GM12801 (cell line): ENCODE results near the gene U2AF1L4.

ENCODE experiments used
- TF ChIP-seq, protein P1 (sequence below): IDR thresholded peaks from one replicate; pipeline ENCODE4 v1.5.1; 2011; ENCODE audit warnings: control low read depth; ENCODE audit not compliant: insufficient read length; ENCODE audit errors: extremely low read depth

The U2AF1L4 gene

DNA sequence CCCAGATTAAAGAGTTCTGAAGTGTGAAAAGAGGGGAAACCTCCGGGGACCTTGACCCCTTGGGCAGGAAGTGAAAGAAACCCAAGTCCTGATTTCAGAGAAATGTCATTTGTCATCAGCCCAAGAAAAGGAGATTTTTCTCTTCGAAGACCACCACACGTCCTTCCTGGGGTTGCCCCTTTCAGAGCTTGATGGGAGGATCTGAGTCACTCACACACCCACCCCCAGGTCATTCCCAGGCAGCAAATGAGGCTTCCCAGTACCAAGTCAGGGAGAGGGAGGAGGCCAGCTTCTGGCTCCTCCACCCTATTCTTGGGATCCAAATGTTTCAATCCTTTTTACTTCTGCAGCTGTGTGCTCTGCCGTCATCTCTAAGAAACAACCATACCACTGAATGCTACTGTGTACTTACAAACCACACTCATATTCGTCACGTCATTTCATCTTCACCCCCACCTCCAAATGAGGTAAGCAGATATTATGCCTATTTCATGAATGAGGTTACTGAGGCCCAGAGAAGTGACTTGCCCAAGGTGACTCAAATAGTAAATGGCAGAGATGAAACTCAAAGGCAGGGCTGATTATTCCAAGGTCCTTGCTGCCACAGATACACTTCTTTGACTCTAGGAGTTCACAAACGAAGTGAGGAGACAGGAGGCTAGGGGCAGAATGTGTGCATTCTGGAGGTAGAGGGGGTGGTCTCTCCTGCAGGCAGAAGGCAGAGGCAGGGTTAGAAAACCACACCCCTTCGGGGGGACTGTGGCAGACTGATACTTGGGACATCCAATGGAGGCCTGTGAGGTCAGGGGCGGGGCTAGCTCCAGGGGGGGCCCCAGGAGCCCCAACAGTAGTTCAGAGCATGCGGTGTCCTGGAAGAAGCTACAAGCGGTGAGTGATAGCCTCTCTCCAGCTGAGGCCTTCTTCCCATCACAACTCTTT is 32.4 kb downstream of the U2AF1L4 start:
- TF ChIP-seq, protein P1, sequence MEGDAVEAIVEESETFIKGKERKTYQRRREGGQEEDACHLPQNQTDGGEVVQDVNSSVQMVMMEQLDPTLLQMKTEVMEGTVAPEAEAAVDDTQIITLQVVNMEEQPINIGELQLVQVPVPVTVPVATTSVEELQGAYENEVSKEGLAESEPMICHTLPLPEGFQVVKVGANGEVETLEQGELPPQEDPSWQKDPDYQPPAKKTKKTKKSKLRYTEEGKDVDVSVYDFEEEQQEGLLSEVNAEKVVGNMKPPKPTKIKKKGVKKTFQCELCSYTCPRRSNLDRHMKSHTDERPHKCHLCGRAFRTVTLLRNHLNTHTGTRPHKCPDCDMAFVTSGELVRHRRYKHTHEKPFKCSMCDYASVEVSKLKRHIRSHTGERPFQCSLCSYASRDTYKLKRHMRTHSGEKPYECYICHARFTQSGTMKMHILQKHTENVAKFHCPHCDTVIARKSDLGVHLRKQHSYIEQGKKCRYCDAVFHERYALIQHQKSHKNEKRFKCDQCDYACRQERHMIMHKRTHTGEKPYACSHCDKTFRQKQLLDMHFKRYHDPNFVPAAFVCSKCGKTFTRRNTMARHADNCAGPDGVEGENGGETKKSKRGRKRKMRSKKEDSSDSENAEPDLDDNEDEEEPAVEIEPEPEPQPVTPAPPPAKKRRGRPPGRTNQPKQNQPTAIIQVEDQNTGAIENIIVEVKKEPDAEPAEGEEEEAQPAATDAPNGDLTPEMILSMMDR = no peak

DNA sequence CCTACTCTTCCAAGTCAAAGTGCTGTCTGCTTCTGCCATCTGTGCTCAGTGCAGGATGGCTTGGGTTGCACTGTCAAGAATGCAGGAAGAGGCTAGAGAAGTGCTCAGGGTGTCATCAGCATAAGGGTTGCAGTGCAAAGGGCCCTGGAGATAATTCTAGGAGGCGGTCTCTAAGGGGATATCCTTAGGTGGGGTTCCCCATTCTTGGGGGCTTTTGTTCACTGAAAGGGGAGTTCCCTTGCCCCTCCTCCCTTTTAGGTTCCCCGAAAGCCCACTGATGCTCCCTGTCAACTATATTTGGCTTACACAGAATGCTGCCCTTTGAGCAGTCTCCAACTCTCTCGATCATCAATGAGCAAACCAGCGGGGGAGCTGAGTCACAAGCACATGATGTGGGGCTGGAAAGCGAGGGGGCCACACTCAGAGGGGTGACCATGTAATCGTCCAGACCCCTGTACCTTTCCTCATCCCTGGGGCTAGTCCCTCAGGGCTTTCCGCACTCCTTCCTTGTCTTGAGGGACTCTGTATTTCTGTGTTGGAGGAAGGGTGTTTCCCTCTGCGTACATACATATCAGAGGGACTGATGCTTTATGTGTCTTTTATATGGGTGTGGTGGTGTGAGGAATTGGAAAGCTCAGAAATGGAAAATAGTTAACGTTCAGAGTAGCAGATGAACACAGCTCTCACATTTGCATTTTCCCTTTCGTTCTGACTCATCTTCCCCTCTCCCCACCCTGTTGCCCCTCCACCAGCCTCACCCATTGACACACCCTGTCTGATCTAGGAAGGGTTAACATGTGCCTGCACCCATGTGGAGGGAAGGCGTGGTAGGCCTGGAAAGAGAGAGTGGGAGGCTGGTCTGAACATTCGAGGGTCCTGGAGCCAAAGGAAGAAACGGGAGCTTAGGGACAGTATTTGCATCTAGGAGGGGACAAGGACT is 34.2 kb downstream of the U2AF1L4 start:
- TF ChIP-seq, protein P1 = no peak

DNA sequence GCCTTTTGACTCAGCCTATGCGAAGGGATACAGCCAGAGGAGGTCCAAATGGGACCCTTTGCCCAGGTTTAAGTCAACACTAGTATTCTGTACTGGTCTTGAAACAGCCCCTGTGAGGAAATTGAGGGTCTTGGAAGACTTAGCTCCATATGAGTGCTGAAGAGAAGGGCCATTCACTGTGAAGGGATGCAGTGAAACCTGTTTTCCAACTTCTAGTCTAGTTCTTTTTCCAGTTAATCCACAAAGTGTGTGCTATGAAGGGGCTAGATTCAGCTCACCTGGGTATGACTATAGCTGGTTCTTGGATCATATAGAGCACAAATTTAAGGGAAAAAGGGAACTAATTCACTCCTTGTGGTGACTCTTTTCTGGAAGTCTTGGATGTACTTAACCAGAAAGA is 36.8 kb downstream of the U2AF1L4 start:
- TF ChIP-seq, protein P1 = no peak

DNA sequence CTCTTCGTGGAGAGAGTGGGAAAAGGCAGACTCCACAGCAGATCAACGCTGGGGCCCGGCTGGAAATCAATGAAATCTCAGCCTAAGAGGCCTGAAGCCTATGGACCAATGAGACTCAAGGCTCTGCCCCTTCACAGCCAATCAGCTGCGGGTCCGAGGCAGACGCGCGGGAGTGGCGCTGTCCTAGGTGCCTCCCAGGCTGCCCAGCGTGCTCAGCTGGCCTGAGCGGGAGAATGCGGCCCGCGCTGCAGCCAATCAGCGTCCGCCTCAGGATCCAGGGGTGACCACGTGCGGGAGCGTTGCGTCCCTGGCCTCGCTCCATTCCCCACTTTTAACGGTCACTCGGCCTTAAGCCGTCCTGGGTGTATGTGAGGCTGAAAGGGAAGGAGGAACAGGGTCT is 41.0 kb downstream of the U2AF1L4 start, which contains the start of gene ZBTB32:
TSS of gene ZBTB32 (plus strand) at position 341 of the 400 bp plus-strand sequence. CDS start 10,069 bp downstream, outside the sequence.
- TF ChIP-seq, protein P1 = no peak

DNA sequence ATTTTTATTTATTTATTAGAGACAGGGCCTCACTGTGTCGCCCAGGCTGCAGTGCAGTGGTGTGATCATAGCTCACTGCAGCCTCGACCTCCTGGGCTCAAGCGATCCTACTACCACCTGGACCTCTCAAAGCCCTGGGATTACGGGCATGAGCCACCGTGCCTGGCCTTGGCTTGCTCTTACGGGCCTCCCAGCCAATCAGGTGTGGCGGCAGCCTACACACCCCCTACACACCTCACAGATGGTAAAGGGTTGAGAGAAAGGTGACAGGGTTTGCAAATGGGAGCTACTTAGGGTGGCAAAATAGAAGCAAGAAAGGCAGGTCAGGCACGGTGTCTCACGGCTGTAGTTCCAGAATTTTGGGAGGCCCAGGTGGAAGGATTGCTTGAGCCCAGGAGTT is 41.9 kb downstream of the U2AF1L4 start:
- TF ChIP-seq, protein P1 = no peak

DNA sequence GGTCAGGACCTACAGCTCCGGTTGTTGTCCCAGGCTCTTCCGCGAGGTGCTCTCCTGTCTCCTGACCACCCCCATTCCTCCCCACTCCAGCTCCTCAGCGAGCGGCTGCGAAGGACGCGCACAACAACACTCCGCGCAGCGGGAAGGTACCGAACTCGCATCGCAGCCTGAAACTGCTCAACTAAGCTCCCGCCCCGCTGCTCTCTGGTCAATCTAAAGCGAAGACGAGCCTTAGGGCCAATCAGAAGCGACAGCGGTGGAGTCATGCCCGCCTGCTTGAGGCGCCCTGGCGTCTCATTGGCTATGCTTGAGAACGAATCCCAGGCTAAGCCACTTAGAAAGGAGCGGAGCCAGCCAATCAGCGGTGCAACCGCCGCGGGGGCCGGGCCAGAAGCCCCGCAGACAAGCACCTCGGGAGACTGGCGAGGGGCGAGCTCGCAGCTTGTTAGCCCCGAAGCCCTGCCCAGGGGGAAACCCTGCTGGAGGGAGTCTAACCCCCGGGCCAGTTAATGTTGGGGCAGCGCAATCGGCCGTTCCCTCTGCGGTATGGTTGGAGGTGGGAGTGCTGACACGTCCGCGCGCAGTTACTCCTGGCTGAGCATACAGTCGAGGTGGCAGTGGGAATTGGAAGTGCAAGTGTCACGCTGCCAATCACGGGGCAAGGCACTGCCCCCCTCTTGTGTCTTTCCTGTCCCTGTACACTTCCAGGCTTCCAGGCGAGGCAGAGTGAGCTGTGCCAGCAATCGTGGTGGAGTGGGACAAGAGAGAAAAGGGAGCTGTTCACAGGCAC is 42.8 kb downstream of the U2AF1L4 start:
- TF ChIP-seq, protein P1 = no peak
